GM18499 (cell line): ENCODE results near the gene PRR4.

Source experiments
- ATAC-seq: cut with Tn5 transposase; IDR thresholded peaks from one replicate; pipeline ENCODE4 v1.9.1; 2021; ENCODE audit warnings: moderate number of reproducible peaks; ENCODE audit not compliant: insufficient read depth, unreplicated experiment

The PRR4 gene, protein sequence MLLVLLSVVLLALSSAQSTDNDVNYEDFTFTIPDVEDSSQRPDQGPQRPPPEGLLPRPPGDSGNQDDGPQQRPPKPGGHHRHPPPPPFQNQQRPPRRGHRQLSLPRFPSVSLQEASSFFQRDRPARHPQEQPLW

DNA sequence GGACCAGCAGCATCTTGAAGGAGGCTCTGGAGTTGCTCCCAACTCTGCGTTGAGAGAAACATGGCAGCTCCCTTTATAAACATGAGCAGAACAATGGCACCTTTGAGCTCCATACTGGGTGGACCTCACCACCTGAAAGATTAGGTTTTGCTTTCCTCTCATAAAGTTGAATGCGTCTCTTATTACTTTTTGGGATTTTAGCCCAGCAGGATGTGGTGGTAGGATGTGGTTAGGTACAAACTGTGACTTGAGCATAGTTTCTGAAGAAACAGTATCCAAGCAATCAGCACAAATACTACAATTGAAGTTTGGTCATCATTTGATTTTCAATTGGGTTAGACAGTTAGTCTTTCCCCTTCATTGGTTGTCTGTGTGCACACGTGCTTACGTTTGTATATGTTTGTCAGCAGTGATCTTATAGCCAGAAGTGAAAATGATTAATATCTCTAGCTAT is at the start of gene PRR4:
PRR4 (minus strand) TSS at position 51 of the 454 bp plus-strand sequence; CDS start at position 13, 38 bp downstream.
- ATAC-seq, result no peak

DNA sequence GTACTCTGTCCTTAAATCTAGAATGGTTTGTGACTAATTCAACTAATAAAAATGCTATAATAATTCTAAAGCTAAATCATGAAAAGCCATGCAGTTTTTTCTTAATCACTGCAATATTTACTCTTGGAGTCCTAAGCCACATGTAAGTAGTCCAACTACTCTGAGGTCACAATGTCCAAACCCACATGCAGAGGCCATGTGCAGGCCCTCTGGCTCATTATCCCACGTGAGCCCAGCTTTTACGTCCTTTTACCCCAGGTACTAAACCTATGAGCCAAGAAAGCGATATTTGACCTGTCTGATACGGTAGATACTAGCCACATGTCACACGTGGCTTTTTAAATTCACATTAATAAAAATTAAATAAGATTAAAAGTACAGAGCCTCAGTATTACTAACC is 47.6 kb upstream of the PRR4 start:
- no peak for ATAC-seq

DNA sequence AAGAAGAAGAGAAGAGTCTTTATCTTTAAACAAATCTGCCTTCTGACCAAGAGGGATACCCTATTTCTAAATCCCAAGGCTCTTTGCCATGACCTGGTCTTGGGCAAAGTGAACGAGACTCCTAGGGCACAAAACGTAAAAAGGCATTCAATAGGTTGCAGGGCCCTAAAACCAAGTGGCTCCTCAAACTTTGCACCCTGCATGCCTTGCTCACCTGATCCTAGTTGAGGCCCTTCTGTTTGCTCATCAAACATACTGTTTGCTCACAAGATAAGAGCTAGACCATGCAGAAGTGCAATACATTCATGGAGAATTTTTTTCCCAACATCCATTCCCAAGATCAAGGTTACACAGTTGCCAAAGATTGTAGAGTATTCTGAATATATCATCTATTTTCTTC is 42.7 kb upstream of the PRR4 start:
- no peak for ATAC-seq

DNA sequence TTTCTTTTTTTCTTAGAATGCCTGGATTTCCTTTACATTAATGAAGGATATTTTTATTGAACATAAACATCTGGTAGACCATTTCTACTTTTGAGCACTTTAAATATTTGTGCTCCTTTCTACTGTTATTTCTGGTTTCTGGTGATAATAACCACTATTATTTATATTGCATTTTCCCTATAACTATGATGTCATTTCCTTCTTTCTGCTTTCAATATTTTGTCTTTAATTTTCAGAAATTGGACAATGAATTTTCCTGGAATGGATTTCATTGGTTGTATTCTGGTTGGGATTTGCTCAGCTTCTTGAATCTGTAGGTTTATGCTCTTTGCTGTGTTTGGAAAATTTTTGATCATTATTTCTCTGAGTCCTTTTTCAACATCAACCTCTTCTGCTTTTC is 40.0 kb upstream of the PRR4 start:
- ATAC-seq, result no peak

DNA sequence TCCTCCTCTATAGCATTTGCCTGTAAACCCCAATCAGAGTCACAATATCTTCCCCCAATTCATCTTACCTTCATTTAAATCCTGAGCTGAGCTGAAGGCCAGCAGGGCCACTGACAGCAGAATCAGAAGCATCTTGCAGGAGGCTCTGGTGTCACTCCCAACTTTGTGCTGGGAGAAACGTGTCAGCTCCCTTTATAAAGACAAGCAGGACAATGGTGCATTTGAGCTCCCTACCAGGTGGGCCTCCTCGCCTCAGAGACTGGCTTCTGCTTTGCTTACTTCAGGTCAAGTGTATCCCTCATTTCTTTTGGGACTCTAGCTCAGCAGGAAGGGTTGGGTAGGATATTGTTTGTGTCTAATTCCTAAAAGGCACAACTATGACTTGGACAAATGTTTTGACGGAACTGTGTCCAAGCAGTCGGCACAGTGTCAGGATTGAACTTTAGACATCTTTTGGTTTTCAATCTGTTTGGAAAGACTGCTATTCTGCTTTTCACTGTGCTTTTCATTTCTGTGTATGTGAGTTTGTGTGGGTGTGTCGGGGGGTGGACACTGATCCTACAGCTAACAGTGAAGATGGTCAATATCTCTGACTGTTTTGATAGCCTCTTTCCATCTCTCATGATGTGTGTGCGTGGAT is 34.9 kb upstream of the PRR4 start, which contains the start of gene PRH1:
PRH1 (minus strand) TSS at position 170 of the 640 bp plus-strand sequence; CDS start at position 132, 38 bp downstream.
- ATAC-seq, result no peak

DNA sequence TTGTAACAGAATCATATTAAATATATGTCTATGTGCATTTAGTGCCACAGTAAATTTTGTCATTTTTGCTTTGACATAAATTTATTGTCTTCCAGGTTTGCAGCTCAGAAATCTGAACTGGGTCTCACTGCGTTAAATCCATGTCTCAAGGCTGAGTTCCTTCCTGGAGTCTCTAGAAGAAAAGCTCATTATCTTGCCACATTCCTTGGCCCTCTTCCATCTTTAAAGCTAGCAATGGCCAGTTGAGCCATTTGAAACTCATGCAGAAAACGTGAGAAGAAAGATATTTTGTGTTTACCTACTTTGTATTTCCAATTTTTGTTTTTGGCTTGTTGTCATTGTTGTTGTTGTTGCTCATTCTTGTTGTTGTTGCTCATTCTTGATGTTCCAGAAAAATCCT is 24.1 kb upstream of the PRR4 start:
- ATAC-seq, result no peak

DNA sequence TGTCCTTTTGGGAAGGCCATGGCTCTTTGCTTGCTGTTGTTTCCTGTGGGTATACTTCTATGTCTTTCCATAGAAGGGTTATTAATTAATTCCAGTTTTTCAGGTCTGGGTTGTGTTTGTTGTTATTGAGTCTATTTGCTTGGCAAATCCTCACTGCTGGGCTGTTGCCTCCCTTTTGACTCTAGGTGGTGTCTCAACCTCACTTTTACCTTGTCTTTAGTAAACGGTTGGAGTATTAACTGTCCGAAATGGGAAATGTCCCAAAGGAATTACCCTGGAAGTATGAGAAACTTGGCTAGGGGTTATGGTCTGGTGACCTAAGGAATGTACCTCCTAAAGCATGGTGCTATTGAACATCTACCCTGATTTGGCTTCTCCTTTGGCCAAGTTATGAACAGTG is 18.1 kb upstream of the PRR4 start:
- ATAC-seq, result no peak

DNA sequence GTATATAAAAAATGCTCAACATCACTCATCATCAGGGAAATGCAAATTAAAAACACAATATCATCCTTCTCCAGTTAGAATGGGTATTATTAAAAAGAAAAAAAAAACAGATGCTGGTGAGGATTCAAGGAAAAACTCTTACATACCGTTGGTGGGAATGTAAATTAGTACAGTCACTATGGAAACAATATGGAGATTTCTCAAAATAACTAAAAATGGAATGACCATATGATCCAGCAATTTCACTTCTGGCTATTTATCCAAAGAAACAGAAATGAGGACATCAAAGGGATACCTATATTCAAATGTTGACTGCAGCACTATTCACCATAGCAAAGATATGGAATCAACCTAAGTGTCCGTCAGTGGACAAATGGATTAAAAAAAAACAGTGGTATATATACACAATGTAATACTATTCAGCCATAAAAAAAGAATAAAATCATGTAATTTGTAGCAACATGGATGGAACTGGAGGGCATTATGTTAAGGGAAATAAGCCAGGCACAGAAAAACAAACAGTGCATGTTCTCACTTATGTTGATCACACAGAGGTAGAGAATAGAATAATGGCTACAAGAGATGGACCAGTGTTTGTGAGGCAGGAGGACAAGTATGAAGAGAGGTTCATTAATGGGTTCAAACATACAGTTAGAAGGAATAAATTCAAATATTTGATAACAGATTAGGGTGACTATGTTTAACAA is 14.4 kb upstream of the PRR4 start:
- ATAC-seq, result no peak

DNA sequence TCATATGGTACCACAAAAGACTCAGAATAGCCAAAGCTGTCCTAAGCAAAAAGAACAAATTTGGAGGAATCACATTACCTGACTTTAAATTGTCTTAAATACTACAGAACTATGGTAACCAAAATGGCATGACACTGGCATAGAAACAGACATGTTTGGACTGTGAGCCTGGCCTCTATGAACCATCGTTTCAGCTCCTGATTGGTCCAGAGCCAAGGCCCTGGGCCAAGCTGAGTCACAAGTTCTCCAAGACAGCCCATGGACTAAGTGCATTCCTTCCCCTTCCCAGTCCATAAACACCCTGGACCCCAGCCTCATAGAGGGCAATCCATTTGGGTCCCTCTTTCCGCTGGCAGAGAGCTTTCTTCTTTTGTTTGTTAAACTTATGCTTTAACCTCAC is 12.1 kb upstream of the PRR4 start:
- ATAC-seq, result no peak

DNA sequence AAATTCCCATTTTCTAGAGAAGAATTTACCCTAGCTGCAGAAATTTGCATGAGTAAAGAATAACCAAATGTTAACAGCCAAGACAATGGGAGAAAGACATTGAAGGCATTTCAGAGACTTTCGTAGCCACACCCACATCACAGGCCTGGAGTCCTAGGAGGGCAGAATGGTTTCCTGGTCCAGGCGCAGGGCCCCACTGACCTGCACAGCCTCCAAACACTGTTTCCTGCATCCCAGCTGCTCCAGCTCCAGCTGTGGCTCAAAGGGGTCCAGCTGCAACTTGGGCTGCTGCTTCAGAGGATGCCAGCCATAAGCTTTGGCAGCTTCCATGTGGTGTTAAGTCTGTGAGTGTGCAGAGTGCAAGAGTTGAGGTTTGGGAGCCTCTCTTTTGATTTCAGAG is 6.5 kb upstream of the PRR4 start:
- ATAC-seq, result no peak

DNA sequence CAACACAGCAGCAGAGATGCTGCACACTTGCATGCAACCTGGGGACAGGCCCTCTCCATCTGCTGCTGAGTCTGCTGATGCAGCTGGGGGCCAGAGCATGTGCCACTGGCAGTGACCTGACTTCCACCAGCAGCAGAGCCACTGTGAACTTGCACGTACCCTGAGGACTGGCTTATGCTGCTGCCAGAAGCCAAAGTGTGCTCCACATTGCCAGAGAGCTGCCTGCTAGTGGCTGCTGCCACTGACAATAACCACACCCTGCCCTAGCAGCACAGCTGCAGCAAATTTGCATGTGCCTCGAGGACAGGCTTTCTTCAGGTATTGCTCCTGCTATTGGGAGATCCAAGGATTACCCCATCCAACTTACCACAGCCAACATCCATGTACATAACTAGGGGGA is 4.5 kb upstream of the PRR4 start:
- ATAC-seq, result no peak

DNA sequence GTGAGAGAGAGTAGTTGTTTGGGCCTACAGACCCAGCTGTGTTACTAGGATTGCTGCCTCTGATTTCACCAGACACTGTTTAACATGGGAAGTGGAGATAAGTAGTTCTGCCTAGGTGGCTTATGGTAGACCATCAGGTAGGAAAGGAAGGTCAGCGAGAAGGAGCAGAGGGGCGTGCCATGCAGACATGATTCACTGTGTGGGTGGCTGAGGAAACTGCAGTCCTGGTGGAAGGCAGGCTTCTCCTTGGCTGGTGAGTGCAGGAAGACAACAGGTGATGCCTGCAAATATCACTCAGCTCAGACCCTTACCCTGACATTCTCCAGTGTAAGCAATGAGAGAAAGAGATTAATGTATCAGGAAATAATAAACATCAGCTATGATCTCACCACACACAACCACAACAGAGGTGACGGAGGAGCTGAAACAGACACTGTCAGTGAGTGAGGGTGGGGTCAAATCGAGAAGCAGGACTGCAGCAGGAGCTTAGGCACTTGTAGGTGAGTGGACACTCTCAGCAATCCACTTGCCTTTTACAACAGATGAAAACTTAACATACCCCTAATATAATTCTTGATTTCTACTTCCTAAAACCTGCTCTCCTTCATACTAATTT is 2.1 kb upstream of the PRR4 start:
- no peak for ATAC-seq

DNA sequence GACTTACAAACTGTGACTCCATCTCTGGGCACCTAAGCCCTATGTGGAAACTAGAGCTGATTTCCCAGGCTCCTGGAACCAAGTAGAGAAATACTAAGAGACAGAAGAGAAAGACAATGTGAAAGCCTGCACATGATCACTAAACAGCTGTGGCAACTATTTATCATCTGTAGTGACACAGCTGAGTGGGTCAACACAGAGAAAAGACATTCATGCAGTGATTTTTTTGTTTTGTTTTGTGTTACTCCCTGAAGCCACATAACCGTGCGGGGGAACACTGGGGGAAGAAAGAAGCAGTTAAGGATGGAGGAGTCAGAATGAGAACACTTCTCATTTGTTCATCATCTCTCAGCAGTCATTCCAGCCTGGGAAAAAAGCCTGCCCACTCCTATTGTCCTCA is 1.5 kb downstream of the PRR4 start:
- ATAC-seq, result no peak

DNA sequence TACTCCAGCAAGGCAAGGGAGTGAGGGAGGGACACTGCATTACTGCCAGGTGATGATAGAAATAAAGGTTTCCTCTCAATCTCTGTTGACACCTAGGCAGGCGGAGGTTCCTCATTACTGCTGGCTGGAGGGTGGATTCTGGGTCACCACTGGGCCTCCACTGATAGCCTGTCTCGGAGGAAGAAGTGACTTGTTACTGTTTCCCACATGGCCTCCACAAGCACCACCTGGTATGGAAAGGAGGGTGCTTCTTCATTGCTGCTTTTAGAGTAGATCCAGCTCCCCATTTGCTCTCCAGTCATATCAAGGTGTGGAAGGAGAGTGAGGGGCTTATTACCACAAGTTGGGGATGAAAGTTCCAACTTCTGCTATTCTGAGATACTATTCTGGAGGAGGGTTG is 6.4 kb downstream of the PRR4 start:
- ATAC-seq, result no peak

DNA sequence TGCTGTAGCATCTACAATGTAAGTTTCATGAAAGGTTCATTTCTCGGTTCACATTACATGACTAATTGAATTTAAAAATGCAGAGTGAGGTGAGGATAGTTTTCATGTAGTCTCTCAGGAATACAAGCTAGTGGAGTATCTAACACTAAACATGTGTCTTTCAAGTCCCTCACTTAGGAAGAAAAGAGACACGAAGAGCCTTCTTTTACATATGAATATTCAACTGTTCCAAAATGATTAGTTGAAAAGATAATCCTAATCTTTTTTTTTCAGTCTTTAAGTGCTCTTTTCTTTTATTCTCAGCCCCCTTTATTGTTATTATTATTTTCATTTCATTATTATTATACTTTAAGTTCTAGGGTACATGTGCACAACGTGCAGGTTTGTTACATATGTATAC is 10.8 kb downstream of the PRR4 start:
- no peak for ATAC-seq

DNA sequence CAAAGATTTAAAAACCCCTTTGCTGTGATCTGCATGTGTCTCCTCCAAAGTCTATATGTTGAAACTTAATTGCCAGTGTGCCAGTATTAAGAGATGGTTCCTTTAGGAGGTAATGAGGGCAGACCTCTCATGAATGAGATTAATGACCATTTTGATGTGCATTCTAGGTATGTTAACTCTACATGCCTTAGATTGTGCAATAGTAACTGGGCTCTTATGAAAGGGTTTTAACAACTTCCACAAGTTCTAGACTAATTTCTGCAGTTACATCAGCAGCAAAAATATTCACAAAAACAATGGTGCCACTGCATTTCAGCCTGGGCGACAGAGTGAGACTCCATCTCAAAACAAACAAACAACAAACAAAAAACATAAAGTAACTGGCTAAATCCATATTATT is 19.3 kb downstream of the PRR4 start:
- ATAC-seq, result no peak

DNA sequence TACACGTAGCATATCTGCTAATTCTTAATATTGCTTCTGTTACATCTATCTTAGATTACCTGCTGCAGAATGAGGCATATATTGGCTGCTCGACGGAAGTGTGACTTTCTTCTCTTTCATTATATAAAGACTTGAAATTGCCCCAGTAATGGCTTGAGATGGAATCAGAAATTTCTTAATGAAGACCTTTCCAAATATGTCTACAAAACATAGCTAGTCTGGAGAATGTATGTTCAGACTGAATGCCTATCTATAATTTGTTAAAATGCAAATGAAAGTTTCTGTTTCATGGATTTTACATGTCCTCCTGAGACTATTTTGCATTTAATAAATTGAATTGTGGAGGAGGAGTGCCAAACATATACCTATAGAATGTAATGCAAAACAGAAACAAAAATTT is 23.0 kb downstream of the PRR4 start, which contains the start of gene TAS2R10:
TAS2R10 (minus strand) TSS at position 101 of the 400 bp plus-strand sequence; CDS start at position 12, 89 bp downstream.
- ATAC-seq, result no peak

DNA sequence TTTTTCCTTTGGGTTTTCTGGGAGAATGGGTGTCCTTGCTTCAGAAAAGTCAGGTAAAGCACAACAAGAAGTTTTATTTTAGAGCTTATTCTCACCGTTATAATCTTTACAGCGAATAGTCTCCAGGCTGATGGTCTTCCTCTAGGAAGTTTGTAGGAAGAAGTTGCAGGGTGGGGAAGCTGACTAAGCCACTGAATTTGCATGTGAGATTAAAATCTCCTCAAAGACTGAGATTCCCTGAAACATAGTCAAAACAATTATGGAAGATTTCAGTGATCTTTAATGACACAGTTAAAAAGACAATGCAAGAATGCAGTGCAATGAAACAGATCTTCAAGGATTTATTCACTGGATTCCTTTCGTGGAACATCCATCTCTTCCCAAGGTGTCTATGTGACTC is 24.3 kb downstream of the PRR4 start:
- no peak for ATAC-seq

DNA sequence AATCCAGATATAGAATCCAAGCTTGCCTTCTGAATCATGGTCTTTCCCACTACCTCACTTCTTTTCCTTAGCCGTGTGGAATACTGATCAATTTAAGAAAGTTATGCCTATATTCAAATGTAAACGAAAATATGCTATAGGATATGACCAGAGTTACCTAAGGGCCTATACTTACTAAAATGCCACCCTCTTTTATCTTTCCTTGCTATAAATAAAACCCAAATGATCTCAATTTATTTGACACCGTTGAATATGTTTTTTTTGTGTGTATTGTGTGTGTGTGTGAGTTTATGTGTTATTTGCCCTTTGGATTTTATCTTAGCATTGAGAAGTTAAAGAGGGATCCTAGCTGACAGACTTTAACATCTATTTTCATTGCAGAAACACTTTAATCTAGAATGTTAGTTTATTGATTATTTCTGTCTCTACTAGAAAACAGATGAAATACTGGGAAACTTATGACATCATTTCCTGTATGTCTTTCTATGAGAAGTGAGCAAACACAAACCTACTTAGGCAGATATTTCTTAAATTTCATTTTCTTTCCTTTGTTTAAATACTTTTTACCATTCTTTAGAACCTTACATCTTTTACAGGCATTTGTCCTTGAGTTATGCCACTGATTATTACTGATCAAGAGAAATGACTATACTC is 37.3 kb downstream of the PRR4 start:
- no peak for ATAC-seq

DNA sequence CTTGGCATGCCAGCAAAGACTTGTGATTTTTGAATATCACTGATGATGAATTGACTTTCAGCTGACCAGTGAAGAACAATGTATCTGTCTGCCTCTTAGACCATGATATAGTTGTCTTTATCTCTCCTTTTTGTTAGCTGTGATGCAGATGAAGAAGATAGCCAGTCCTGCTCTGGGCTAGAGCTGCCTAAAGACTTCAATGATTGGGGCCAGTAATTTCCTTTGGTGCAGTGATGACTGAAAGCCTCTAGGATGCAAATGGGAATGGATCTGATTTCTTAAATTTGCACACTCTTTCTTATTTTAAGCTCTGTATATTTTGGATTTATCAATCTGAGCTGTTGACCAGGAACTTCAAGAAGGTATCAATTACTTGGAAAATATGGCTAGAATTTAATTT is 39.2 kb downstream of the PRR4 start, which contains the start of gene TAS2R9:
TAS2R9 (minus strand) TSS at position 101 of the 400 bp plus-strand sequence; CDS start at position 8, 93 bp downstream.
- ATAC-seq, result no peak
